Gastrocnemius medialis (tissue), 4 donors: ENCODE data around the gene TBC1D3B. TPM values are rescaled to one million over a fixed set of nuclear protein-coding genes. Genes with fewer than 3 reads are reported as not detected.
"Not testable (repeated sequence)": the region's sequence is repeated elsewhere in the genome, so short reads cannot be mapped to it uniquely, and the experiment has no call there.

ENCODE experiments used
- ATAC-seq, 2 donors: fragments of 150-250 bp; one replicate each; pipeline ENCODE4 v1.9.1; 2016
- DNase-seq, 2 donors: peaks; one replicate each; pipeline ENCODE4 v3.0.0-alpha.2; 2019
- H3K27ac ChIP-seq, 4 donors: fragments of 200-600 bp; sonication (generic); 1 replicate in 1 of 4; 2 replicates in 3 of 4; pipeline ENCODE4 v1.5.1; 2016 to 2018; ENCODE audit warnings: mild to moderate bottlenecking in 2 of 4, moderate library complexity in 1 of 4
- H3K27me3 ChIP-seq, 3 donors: fragments of 200-600 bp; sonication (generic) in 2 of 3; 1 replicate in 1 of 3; 2 replicates in 2 of 3; pipeline versions ENCODE4 v1.5.1 to v1.6.0; 2016 to 2019; ENCODE audit warnings: mild to moderate bottlenecking in 1 of 3, moderate library complexity in 1 of 3
- H3K36me3 ChIP-seq, 2 donors: fragments of 200-600 bp; sonication (generic) in 1 of 2; one replicate each; pipeline ENCODE4 v1.5.1; 2017 to 2018
- H3K4me1 ChIP-seq, 2 donors: fragments of 200-600 bp; sonication (generic) in 1 of 2; one replicate each; pipeline ENCODE4 v1.5.1; 2016 to 2017; ENCODE audit warnings: mild to moderate bottlenecking in 2 of 2
- H3K4me3 ChIP-seq, 4 donors: fragments of 200-600 bp; sonication (generic) in 3 of 4; 1 replicate in 1 of 4; 2 replicates in 3 of 4; pipeline ENCODE4 v1.5.1; 2016 to 2019; ENCODE audit warnings: mild to moderate bottlenecking in 2 of 4
- H3K9me3 ChIP-seq, 3 donors: fragments of 200-600 bp; sonication (generic) in 2 of 3; 1 replicate in 1 of 3; 2 replicates in 2 of 3; pipeline ENCODE4 v1.5.1; 2016 to 2019
- CTCF ChIP-seq, 5 experiments: fragments of 450-650 bp in 3 of 5; fragments of 200-600 bp in 2 of 5; sonication (generic) in 2 of 5; IDR thresholded peaks in 4 of 5; conservative IDR thresholded peaks in 1 of 5; 1 replicate in 4 of 5; 2 replicates in 1 of 5; pipeline ENCODE4 v1.5.1; 2016 to 2019; ENCODE audit warnings: antibody characterized with exemption in 5 of 5, mild to moderate bottlenecking in 3 of 5, moderate library complexity in 3 of 5
- POLR2A ChIP-seq, 2 donors: fragments of 450-650 bp; IDR thresholded peaks; one replicate each; pipeline ENCODE4 v1.6.1; 2017; ENCODE audit warnings: antibody characterized with exemption in 2 of 2, mild to moderate bottlenecking in 2 of 2, moderate library complexity in 2 of 2
- in situ Hi-C, 4 donors: fragments of 200-750 bp; cut with MboI; loops; one replicate each; pipeline versions ENCODE4 v1.15.0 to v1.8.0; 2017; ENCODE audit warnings: low sequenced_read_pairs in 4 of 4
- intact Hi-C: fragments of 100-400 bp; cut with DNase I; formaldehyde crosslinking; loops from one replicate; pipeline ENCODE4 v1.15.1; 2023; ENCODE audit warnings: low total_unique reads
- total RNA-seq, 4 donors: library from RNA; depleted of rRNA; stranded (reverse); fragments of >200 nt; gene quantifications; one replicate each; pipeline versions ENCODE4 v1.1.0 to v1.2.3, GENCODE V29; 2016

The TBC1D3B gene
- total RNA-seq, 4 donors from 2014 or later = 0.98 to 4.8 TPM; not detected in 2

GRCh38 chr17:36205637-36206485 lies 29.4 kb upstream of the TBC1D3B start:
- Histone ChIP-seq H3K9me3 (no peaks in the 10 kb centered on the region), H3K4me1 (no peaks in the 10 kb centered on the region), H3K4me3 (no peak overlapping the region), H3K27me3 (no peaks in the 10 kb centered on the region), H3K36me3 (no peaks in the 10 kb centered on the region), H3K27ac (no peak overlapping the region)
- in situ Hi-C loops (no loop called here), intact Hi-C loops (no loop called here)
- no peak for TF ChIP-seq CTCF (IDR thresholded peaks at IDR 0.05 in 4 of 5, conservative IDR thresholded peaks at IDR 0.05 in 1 of 5)
- no peak for TF ChIP-seq POLR2A (IDR thresholded peaks at IDR 0.05)
- DNase-seq (no peak), ATAC-seq (no peak)

- intact Hi-C loops = no loop called here
- TF ChIP-seq POLR2A (IDR thresholded peaks at IDR 0.05) (no peak), CTCF (IDR thresholded peaks at IDR 0.05 in 4 of 5, conservative IDR thresholded peaks at IDR 0.05 in 1 of 5) (no peak)
- Histone ChIP-seq H3K4me1 (no peaks in the 10 kb centered on the region), H3K27ac (no peak overlapping the region), H3K9me3 (no peaks in the 10 kb centered on the region), H3K4me3 (no peak overlapping the region), H3K36me3 (no peaks in the 10 kb centered on the region), H3K27me3 (no peaks in the 10 kb centered on the region)
- no peak for ATAC-seq
- in situ Hi-C loops = no loop called here
- DNase-seq = no peak
Observed at GRCh38 chr17:36204724-36205500, 28.5 kb upstream of the TBC1D3B start.

GRCh38 chr17:36203335-36203734 lies 26.9 kb upstream of the TBC1D3B start:
- Histone ChIP-seq H3K36me3 (no peaks in the 10 kb centered on the region), H3K4me3 (no peak overlapping the region), H3K4me1 (no peaks in the 10 kb centered on the region), H3K9me3 (no peaks in the 10 kb centered on the region), H3K27ac (no peak overlapping the region), H3K27me3 (no peaks in the 10 kb centered on the region)
- intact Hi-C loops (no loop called here), in situ Hi-C loops (no loop called here)
- ATAC-seq (no peak), DNase-seq (no peak)
- TF ChIP-seq POLR2A (IDR thresholded peaks at IDR 0.05) = no peak
- no peak for TF ChIP-seq CTCF (IDR thresholded peaks at IDR 0.05 in 4 of 5, conservative IDR thresholded peaks at IDR 0.05 in 1 of 5)

- DNase-seq, H3K27ac ChIP-seq, H3K36me3 ChIP-seq, H3K9me3 ChIP-seq, H3K4me1 ChIP-seq, in situ Hi-C loops, H3K27me3 ChIP-seq, intact Hi-C loops, ATAC-seq, H3K4me3 ChIP-seq: not testable (repeated sequence)
Observed at GRCh38 chr17:36201506-36201905, 25.1 kb upstream of the TBC1D3B start.

GRCh38 chr17:36201102-36201501 lies 24.7 kb upstream of the TBC1D3B start:
- H3K36me3 ChIP-seq, in situ Hi-C loops, H3K27me3 ChIP-seq, H3K4me3 ChIP-seq, H3K27ac ChIP-seq, DNase-seq, H3K4me1 ChIP-seq, intact Hi-C loops, ATAC-seq, H3K9me3 ChIP-seq: not testable (repeated sequence)
